ENCODE measurements around the gene MYO7A. TPM values are rescaled to one million over a fixed set of nuclear protein-coding genes. Genes with fewer than 3 reads are reported as not detected.

The MYO7A gene
- total RNA-seq, 2 experiments from 2014 or later = not detected

GRCh38 chr11:77190331-77191075 is 62.5 kb downstream of the MYO7A start:
- Mint-ChIP-seq H3K4me3 (no peak overlapping the region), H3K27ac (no peak overlapping the region), H3K4me1 (ENCODE audit: low read depth) (no peaks in the 10 kb centered on the region), H3K27me3 (ENCODE audit: low read depth) (no peaks in the 10 kb centered on the region), H3K36me3 (ENCODE audit: low read depth) (no peaks in the 10 kb centered on the region), H3K9me3 (no peaks in the 10 kb centered on the region)
- no peak for DNase-seq
- intact Hi-C loops (cut with micrococcal nuclease) = loop anchor here (10.0 kb wide), 1 partner anchor 184 kb away; no protein-coding TSS in a partner anchor
- CTCF ChIA-PET = interaction anchor here (0.7 to 8.4 kb wide), 2 partner anchors 62 to 420 kb away, joined by 3 to 87 read pairs; partner anchors contain the start of gene MYO7A

- intact Hi-C loops (cut with micrococcal nuclease) = loop anchor here (10.0 kb wide), 1 partner anchor 183 kb away; no protein-coding TSS in a partner anchor
- Mint-ChIP-seq H3K36me3 (ENCODE audit: low read depth) (no peaks in the 10 kb centered on the region), H3K9me3 (no peaks in the 10 kb centered on the region), H3K27ac (no peak overlapping the region), H3K27me3 (ENCODE audit: low read depth) (no peaks in the 10 kb centered on the region), H3K4me3 (no peak overlapping the region), H3K4me1 (ENCODE audit: low read depth) (no peaks in the 10 kb centered on the region)
- CTCF ChIA-PET = no interaction called here
- DNase-seq = no peak
Measured at GRCh38 chr11:77191429-77191822, 63.4 kb downstream of the MYO7A start.

- DNase-seq = peak; percentile 80
- Mint-ChIP-seq H3K9me3 (no peaks in the 10 kb centered on the region), H3K4me3 (no peak overlapping the region), H3K27ac (no peak overlapping the region), H3K36me3 (ENCODE audit: low read depth) (no peaks in the 10 kb centered on the region), H3K27me3 (ENCODE audit: low read depth) (no peaks in the 10 kb centered on the region), H3K4me1 (ENCODE audit: low read depth) (no peaks in the 10 kb centered on the region)
- CTCF ChIA-PET = interaction anchor here (1.0 kb wide), 1 partner anchor 357 kb away, joined by 5 read pairs; no protein-coding TSS in a partner anchor
- intact Hi-C loops (cut with micrococcal nuclease) = loop anchor here (1.0 to 10.0 kb wide), 3 partner anchors 183 to 427 kb away; no protein-coding TSS in a partner anchor
Measured at GRCh38 chr11:77191823-77192495, 63.9 kb downstream of the MYO7A start.

- DNase-seq = no peak
- intact Hi-C loops (cut with micrococcal nuclease) = loop anchor here (10.0 kb wide), 1 partner anchor 182 kb away; no protein-coding TSS in a partner anchor
- no peak overlapping the region for H3K4me3 Mint-ChIP-seq
- H3K27me3 Mint-ChIP-seq (ENCODE audit: low read depth) = no peaks in the 10 kb centered on the region
- H3K4me1 Mint-ChIP-seq (ENCODE audit: low read depth) = no peaks in the 10 kb centered on the region
- H3K36me3 Mint-ChIP-seq (ENCODE audit: low read depth) = no peaks in the 10 kb centered on the region
- no peaks in the 10 kb centered on the region for H3K9me3 Mint-ChIP-seq
- CTCF ChIA-PET = interaction anchor here (0.7 to 1.3 kb wide), 3 partner anchors 19 to 356 kb away, joined by 3 to 5 read pairs (median 3); no protein-coding TSS in a partner anchor
- H3K27ac Mint-ChIP-seq = no peak overlapping the region
Measured at GRCh38 chr11:77193167-77193566, 65.1 kb downstream of the MYO7A start.

- H3K4me3 Mint-ChIP-seq = no peak overlapping the region
- no peak for DNase-seq
- no peaks in the 10 kb centered on the region for H3K36me3 Mint-ChIP-seq (ENCODE audit: low read depth)
- no peaks in the 10 kb centered on the region for H3K9me3 Mint-ChIP-seq
- H3K27me3 Mint-ChIP-seq (ENCODE audit: low read depth) = no peaks in the 10 kb centered on the region
- CTCF ChIA-PET = interaction anchor here (0.6 to 3.4 kb wide), 6 partner anchors 18 to 460 kb away, joined by 3 to 13 read pairs (median 4); partner anchors contain the start of gene MYO7A
- no peak overlapping the region for H3K27ac Mint-ChIP-seq
- intact Hi-C loops (cut with micrococcal nuclease) = loop anchor here (10.0 kb wide), 1 partner anchor 181 kb away; no protein-coding TSS in a partner anchor
- H3K4me1 Mint-ChIP-seq (ENCODE audit: low read depth) = no peaks in the 10 kb centered on the region
Measured at GRCh38 chr11:77193911-77194830, 66.1 kb downstream of the MYO7A start.

- Mint-ChIP-seq H3K4me3 (no peak overlapping the region), H3K9me3 (no peaks in the 10 kb centered on the region), H3K27me3 (ENCODE audit: low read depth) (no peaks in the 10 kb centered on the region), H3K4me1 (ENCODE audit: low read depth) (no peaks in the 10 kb centered on the region), H3K27ac (no peak overlapping the region), H3K36me3 (ENCODE audit: low read depth) (no peaks in the 10 kb centered on the region)
- DNase-seq = no peak
- intact Hi-C loops (cut with micrococcal nuclease) = loop anchor here (10.0 kb wide), 1 partner anchor 180 kb away; no protein-coding TSS in a partner anchor
- CTCF ChIA-PET = interaction anchor here (0.6 to 3.4 kb wide), 4 partner anchors 64 to 353 kb away, joined by 3 to 13 read pairs (median 4); partner anchors contain the start of gene MYO7A
Measured at GRCh38 chr11:77195071-77195755, 67.2 kb downstream of the MYO7A start.

GRCh38 chr11:77196961-77197360 is 68.9 kb downstream of the MYO7A start:
- CTCF ChIA-PET = interaction anchor here (3.4 kb wide), 1 partner anchor 352 kb away, joined by 13 read pairs; no protein-coding TSS in a partner anchor
- intact Hi-C loops (cut with micrococcal nuclease) = loop anchor here (10.0 kb wide), 1 partner anchor 178 kb away; no protein-coding TSS in a partner anchor
- no peak overlapping the region for H3K27ac Mint-ChIP-seq

GRCh38 chr11:77197626-77198320 is 69.7 kb downstream of the MYO7A start:
- Mint-ChIP-seq H3K9me3 (no peaks in the 10 kb centered on the region), H3K27me3 (ENCODE audit: low read depth) (no peaks in the 10 kb centered on the region), H3K4me1 (ENCODE audit: low read depth) (no peaks in the 10 kb centered on the region), H3K4me3 (no peak overlapping the region), H3K36me3 (ENCODE audit: low read depth) (no peaks in the 10 kb centered on the region), H3K27ac (no peak overlapping the region)
- no peak for DNase-seq
- CTCF ChIA-PET = interaction anchor here (0.5 to 3.0 kb wide), 2 partner anchors 9 to 651 kb away, joined by 3 to 11 read pairs; no protein-coding TSS in a partner anchor
- intact Hi-C loops (cut with micrococcal nuclease) = loop anchor here (10.0 kb wide), 1 partner anchor 177 kb away; no protein-coding TSS in a partner anchor

More at GRCh38 chr11:77196961-77197360, 68.9 kb downstream of the MYO7A start:
- no peak for DNase-seq
- Mint-ChIP-seq H3K4me1 (ENCODE audit: low read depth) (no peaks in the 10 kb centered on the region), H3K4me3 (no peak overlapping the region), H3K36me3 (ENCODE audit: low read depth) (no peaks in the 10 kb centered on the region), H3K9me3 (no peaks in the 10 kb centered on the region), H3K27me3 (ENCODE audit: low read depth) (no peaks in the 10 kb centered on the region)

GRCh38 chr11:77198440-77198849 is 70.4 kb downstream of the MYO7A start:
- H3K27ac Mint-ChIP-seq = no peak overlapping the region

GRCh38 chr11:77199137-77199745 is 71.2 kb downstream of the MYO7A start:
- intact Hi-C loops (cut with micrococcal nuclease) = loop anchor here (10.0 kb wide), 1 partner anchor 176 kb away; no protein-coding TSS in a partner anchor
- Mint-ChIP-seq H3K36me3 (ENCODE audit: low read depth) (no peaks in the 10 kb centered on the region), H3K4me1 (ENCODE audit: low read depth) (no peaks in the 10 kb centered on the region), H3K27ac (no peak overlapping the region), H3K4me3 (no peak overlapping the region), H3K27me3 (ENCODE audit: low read depth) (no peaks in the 10 kb centered on the region), H3K9me3 (no peaks in the 10 kb centered on the region)
- CTCF ChIA-PET = interaction anchor here (1.1 to 3.0 kb wide), 3 partner anchors 11 to 349 kb away, joined by 4 to 11 read pairs (median 5); no protein-coding TSS in a partner anchor
- no peak for DNase-seq

More at GRCh38 chr11:77198440-77198849, 70.4 kb downstream of the MYO7A start:
- Mint-ChIP-seq H3K9me3 (no peaks in the 10 kb centered on the region), H3K4me1 (ENCODE audit: low read depth) (no peaks in the 10 kb centered on the region), H3K36me3 (ENCODE audit: low read depth) (no peaks in the 10 kb centered on the region), H3K27me3 (ENCODE audit: low read depth) (no peaks in the 10 kb centered on the region), H3K4me3 (no peak overlapping the region)
- intact Hi-C loops (cut with micrococcal nuclease) = loop anchor here (10.0 kb wide), 1 partner anchor 176 kb away; no protein-coding TSS in a partner anchor
- DNase-seq = peak; percentile 38
- CTCF ChIA-PET = interaction anchor here (1.1 to 3.0 kb wide), 3 partner anchors 10 to 350 kb away, joined by 4 to 11 read pairs (median 5); no protein-coding TSS in a partner anchor

Measured in activated naive CD4-positive, alpha-beta T cell treated with anti-CD3 and anti-CD28 coated beads for 36 hours (primary cell).